Left forelimb (tissue), 1 donor: Measurements from ENCODE around the gene PPP2R2C.

Experiments used
- DNase-seq: peaks from one replicate; pipeline ENCODE4 v3.0.0-alpha.2; 2018; ENCODE audit warnings: low spot score

The PPP2R2C gene

GRCh38 chr4:6494431-6495295 lies 22.2 kb upstream of the PPP2R2C start:
- peak; percentile 56 for DNase-seq

- peak; percentile 57 for DNase-seq
These were observed 21.4 kb upstream of the PPP2R2C start for GRCh38 chr4:6493658-6494304.

DNA sequence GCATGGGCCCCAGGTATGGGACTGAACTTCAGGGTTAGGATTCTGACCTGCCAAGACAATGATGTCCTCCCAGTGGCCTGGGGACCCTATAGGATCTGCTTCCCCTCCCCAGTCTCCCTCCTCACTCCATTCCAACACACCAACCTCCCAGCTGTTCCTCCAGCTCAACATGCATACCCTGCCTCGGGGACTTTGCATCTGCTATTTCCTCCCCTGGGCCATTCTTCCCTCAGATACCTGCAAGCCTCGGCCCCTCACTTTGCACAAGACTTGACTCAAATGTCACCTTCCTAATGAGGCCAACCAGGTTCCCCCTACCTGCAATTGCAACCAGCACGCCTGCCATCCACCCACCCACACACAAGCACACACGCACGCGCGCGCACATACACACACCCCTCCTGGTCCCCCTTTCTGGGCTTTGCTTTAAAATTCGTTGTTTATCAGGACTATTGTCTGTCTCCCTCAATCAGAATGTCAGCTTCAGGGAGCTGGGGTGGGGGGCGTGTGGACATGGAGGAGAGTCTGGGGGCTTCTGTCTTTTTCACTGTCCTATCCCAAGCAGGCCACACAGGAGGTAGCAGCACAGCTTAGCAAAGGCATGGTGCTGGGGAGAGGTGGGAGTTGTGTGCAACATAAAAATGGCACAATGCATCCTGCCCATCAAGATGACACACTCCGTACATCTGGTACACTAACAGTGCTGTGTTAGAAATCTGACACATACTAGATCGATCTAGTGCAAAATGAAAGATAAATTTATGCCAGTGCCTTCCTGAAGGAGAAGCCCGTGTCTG lies 20.6 kb upstream of the PPP2R2C start:
- DNase-seq, result peak; percentile 51

DNA sequence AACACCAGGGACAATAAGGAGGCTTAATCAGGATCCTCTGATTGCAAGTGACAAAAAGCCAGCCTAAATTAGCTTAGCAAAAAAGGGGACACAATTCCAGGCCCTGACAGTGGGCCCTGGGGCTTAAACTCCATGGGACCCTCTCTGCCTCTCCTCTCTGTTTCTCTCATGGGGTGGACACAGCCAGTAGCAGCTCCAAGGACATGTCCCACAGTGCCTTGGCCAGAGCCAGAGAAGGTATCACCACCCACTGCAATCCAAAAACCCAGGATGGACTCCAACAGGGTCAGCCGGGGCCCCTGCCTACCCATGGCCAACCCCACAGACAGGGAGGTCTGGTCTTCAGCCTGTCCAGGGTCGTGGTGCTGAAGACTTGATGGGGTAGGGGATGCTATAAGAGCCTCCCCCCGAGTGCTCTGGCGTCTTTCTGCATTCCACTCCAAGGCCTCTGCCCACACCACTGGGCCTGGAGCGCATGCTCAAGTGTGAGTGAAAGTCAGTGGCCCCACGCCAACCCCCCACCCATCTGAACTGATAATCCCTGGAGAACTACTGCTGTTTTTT lies 19.7 kb upstream of the PPP2R2C start:
- peak; percentile 20 for DNase-seq

GRCh38 chr4:6491235-6491634 lies 18.8 kb upstream of the PPP2R2C start:
- DNase-seq, result peak; percentile 20

DNA sequence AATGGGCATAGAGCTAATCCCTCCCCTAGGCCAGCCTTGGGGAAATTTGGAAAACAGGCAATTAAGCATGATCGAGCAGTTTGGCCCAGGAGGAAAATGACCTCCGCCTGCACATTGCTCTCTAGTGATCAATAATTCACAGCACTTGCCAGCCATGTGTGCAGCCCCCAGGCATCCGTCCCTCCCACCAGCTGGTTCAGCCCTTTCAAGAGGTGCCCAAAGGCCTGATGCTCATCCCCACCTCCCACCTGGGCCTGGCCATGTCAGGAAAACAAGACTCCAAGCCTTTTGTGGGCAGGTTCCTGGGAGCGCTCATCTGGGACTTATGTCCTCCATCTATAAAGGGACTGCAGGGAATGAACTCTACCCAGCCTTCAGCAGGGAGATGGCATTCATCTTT lies 17.5 kb upstream of the PPP2R2C start:
- DNase-seq, result peak; percentile 47

DNA sequence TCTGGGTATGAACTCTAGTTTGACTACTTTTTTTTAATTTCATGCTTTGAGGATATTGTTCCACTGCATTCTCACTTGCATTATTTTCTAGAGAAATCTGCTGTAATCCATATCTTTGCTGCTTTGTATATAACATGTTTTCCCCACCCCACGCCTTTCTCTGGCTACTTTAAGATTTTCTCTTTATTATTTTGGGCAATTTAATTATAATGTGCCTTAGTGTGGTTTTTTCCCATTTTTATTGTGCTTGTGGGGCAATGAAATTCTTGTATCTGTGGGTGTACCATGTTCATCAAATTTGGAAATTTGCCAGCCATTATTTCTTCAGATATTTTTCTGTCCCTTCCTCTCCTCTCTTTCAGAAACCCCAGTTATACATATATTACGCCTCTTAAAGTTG lies 15.1 kb upstream of the PPP2R2C start:
- DNase-seq, result no peak

DNA sequence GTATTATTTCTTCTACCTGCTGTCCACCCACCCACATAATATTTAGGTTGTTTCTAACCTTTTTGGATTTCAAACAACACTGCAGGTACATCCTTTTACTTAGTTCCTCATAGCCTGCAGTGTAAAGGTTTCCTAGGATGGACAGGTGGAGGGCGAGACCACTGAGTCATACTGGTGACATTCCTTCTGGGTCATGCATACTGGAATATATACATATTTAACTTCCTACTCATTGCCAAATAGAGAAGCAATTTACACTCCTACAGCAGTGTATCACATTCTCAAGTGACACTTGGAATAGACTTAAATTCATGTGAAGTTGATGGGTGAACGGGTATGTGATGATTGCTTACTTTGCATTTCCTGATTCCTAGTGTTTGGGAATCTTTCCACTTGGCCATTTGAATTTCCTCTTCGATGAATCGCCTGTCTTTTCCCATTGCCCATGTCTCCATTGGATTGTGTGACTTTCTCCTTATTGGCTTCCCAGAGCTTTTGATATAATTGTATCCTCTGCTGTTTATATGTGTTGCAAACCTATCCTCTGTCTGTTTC lies 8.2 kb upstream of the PPP2R2C start:
- DNase-seq, result no peak

DNA sequence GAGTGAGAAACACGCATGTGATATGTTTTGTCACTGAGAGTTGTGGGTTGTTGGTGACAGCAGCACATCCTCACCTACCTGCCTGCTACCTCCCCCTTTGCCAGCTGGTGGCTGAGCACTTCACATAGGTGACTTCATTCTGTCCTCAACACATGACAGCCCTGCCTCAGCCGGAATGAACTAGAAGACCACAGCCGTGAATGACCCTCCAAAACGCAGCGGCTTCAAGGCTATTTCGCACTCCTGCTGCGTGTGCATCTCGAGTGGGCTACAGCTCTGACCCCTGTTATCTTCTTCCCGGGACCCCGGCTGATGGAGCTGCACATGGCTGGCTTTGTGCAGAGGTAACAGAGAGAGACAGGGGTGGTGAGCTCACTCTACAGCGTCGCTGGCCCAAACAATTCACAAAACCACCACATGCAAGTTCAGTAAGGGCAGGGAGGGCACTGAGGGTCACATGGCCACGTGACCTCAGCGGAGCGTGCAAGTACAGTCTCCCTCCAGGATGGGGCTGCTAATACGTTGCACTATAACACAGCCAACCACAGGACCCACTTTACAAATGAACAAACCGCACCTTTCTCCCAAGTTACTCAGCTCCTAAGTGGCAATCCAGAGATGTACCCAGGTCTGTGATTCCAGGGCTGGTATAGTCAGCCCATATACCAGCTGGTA lies 6.3 kb upstream of the PPP2R2C start:
- DNase-seq, result peak; percentile 51

- peak; percentile 47 for DNase-seq
These were observed 4.5 kb upstream of the PPP2R2C start for GRCh38 chr4:6476893-6477292.

DNA sequence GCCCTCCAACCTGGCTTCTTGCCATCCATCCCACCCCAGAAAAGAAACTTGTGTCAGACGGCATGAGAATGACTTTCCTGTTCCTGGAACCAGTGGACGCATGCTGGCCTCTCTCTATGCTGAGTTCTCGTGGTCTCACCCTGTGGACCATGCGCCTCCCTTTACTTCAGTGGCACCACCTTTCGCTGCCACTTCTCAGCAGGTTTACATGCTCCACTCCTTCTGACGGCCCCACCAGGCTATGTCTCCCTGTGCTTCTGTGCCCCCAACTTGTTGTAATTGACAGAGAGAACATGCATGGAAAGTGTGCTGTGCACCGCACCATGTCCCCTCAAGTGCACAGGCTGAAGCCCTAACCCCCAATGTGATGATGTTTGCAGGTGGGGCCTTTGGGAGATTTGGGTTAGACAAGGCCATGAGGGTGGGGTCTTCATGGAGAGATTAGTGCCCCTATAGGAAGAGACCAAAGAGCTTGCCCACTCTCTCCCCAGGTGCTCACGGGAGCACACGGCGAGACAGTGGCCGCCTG lies 3.1 kb upstream of the PPP2R2C start:
- peak; percentile 26 for DNase-seq

GRCh38 chr4:6474705-6475457 lies 2.5 kb upstream of the PPP2R2C start:
- DNase-seq, result peak; percentile 22

- DNase-seq, result peak; percentile 41
These were observed 1.7 kb upstream of the PPP2R2C start for GRCh38 chr4:6474053-6474568.

DNA sequence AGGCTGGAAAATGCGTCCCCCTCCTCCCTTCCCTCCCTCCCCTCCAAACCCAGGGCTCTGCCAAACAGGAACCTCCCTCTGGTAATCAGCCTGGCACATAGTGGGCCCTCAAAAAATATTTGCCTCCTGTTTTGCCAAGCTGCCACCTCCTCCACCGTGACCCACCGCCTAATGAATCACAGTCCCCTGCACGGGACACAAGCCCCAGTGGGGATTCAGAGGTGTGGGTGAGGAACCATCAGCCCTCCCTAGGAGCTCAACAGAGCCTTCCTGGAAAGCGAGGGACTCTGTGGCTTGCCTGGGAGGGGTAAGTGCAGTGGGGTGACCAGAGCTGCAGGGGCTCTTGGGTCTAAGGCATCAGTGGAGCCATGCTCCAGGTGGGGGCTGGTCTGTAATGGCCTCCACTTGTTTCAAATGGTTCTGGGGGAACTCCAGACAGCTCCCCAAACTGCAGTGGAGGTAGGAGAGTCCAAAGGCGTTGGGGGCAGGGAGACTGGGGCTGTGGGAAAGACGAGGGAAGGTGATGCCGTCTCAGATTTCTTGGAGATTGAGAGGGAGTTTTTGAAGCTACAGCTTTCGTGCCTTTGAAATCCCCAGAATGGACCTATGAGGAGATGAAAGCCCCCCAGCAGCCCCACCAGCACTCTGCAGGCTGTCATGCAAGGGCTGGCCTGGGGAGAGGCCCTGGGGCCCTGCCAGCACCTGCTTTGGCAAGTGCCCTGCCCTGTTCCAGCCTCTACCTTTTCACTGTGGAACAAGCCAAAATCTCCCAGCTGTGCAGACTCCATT lies 1.0 kb upstream of the PPP2R2C start:
- DNase-seq, result peak; percentile 44

- DNase-seq, result peak; percentile 55
These were observed 417 bp downstream of the PPP2R2C start for GRCh38 chr4:6472008-6472386.

DNA sequence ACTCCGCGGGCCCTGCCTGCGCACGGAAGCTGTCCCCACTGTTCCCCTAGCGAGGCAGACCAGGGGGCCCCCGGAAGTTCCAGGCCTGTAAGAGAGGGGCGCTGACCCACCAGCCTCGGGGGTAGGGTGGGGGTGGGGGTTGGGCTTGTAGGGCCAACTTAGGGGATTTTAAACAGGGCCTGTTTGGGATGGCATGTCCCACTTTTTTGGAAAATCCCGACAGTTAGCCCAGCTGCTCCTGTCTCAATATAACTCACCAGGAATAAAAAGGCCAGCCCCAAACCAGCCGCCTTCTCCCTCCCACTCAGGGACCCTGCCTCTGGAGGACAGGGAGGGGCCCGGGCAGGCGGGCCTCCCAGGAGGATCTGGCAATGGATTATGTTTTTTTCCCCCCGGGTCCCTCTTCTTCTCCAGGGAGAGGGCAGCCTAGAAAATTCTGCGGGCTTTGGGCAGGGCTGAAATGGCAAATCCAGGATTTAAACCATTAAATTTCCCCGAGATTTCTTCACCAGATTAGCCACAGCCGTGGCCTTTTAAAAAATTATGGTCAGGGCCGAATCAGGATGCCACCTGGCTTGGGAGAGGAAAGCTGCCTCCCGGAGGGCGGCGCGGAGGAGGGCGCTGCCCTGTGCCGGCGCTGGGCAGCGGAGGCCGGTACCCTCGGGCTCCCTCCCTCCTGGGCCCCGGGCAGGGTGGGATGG lies 957 bp downstream of the PPP2R2C start:
- peak; percentile 48 for DNase-seq

GRCh38 chr4:6470502-6471306 lies 1.7 kb downstream of the PPP2R2C start:
- peak; percentile 54 for DNase-seq
